HTERT RPE-1 (cell line): ENCODE data around the gene POU2F3.

Source experiments
- in situ Hi-C: fragments of 300-500 bp; cut with MboI; formaldehyde crosslinking; loops from 4 replicates; pipeline ENCODE4 v1.14.3; 2020; ENCODE audit warnings: low sequenced_read_pairs

Gene POU2F3

DNA sequence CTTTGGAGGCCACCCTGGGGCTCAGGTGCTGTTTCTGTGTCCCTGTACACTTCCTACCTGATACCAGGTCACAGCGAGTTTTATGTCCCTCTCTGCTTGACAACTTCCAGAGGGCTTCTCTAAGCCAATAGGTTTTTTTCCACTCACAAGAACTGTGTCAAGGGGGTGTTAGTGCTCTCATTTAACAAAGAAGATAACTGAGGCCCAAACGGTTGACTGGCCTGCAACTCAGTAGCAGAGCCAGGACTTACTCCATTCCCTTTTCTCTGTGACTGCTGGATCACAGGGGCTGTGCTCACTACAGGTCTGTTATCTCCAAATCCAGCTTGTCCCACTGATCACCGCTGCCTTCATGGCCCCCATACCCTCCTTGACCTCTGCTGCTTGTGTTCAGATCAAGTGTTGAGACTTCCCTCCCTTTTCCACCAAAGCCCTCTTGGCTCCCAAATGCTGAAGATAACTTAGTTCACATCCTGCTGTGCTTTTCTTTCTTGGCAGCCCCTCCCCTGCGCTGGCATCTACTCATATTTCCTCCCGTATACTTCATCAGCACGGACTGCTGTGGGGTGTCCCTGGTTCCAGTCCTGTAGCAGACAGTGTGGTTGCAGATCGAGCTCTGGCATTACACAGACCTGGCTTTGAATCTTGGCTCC is 41.3 kb downstream of the POU2F3 start:
- in situ Hi-C loops: no loop called here

DNA sequence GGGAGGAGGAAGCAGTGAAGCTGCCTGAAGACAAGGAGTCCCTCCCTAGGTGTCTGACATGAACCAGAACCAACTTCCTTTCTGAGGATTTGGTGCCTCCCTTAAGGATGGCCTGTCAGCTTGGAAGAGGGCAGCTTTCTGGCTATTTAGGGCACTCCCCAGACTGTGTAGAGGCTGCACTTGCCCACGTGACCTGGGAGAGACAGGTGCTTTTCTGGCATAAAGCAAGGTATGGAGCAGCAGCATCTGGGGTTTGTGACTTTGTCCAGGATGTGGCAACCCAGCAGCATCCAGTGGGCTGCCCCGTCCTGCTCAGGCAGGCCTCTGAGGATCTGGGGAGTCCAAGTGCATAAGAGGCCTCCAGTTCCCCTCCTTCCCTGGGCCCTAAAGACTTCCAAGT is 43.2 kb downstream of the POU2F3 start:
- in situ Hi-C loops: no loop called here

DNA sequence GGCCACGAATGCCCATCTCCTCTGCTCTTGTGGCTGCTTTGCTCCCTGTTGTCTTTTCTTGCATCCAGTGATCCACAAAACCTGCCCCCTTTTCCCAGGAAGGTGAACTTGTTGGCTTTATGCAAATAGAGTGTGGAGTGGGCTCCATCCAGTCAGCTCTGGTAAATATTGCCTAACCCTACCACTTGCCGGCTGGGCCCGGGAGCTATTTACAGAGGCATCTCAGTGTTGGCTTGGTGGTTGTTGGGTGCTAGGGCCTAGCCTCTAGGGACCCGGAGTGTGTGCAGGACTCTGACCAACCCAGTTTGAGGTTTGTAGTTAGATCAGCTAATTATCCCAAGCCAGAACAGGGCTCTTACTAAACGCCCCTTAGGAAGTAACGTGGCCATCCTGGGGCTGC is 44.3 kb downstream of the POU2F3 start:
- in situ Hi-C loops: no loop called here

DNA sequence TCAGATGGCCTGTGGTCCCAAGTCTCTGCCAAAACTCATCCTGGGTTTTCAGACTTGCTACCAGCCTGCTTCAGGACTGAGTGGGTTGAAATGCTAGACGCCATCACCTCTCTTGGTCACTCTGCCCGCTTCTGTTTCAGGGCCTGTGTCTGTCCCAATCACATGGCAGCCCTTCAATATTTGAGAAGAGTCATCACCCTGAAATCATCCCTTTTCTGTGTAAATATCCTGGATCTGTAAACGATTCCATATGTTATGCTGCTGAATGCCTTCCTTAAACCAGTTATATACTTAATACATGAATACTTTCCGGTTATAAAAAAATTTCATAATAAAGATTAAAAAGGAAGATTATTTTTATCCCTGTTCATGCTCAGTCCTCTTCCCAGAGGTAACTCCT is 45.3 kb downstream of the POU2F3 start:
- in situ Hi-C loops: no loop called here

DNA sequence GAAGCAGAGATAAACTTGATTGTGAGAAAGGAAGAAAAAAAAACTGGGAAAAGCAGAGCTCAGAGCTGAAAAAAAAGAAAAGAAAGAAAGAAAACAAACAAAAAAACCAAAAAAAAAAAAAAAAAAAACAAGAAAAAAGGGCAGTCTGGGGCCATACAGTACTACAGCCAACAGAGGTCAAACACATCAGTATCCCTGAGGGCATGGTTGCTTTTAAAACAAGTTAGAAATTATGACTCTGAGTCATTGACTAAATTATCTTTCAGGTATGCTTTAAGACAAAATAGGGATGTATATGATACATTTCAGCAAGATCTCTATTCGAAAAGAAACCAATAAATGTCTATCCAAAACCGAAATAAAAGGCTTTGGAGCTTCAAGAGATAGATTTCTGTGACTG is 48.1 kb downstream of the POU2F3 start:
- in situ Hi-C loops: no loop called here

DNA sequence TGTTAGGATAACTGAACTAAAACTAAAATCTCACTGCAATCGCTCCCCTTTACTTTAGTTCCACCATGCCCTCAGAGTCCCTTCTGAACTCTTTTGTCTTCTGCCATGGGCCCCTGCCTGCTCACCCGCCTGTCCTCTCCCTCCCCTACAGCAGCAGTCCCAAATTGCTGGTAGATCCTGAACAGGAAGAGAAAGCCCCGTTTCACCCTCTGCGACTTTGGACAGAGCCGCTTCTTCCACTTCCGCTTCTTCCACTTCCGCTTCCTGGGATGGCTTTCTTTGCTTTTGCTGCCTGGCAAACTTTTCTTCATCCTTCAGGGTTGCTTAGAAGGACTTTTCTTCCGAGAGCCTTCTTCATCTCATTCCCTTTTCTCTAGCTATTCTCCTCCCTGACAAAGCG is 49.5 kb downstream of the POU2F3 start:
- in situ Hi-C loops: no loop called here

DNA sequence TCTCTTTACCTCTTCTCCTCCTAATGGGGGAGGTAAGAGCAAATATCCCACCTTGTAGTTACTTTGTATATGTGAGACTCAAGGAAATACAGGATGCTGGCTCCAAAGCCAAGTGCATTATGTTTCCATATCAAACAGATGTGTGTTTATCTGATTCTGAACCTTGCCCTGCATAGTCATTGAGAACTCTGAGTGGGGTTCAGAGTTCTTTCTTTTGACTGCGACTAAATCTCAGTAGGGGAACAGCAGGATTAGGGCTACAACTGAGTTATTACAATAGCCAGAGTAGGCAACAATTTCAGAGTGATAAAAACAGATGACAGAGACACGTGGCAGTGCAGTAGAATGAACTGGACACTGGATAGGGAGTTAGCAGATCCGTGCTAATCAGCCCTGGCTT is 51.0 kb downstream of the POU2F3 start:
- in situ Hi-C loops: no loop called here

DNA sequence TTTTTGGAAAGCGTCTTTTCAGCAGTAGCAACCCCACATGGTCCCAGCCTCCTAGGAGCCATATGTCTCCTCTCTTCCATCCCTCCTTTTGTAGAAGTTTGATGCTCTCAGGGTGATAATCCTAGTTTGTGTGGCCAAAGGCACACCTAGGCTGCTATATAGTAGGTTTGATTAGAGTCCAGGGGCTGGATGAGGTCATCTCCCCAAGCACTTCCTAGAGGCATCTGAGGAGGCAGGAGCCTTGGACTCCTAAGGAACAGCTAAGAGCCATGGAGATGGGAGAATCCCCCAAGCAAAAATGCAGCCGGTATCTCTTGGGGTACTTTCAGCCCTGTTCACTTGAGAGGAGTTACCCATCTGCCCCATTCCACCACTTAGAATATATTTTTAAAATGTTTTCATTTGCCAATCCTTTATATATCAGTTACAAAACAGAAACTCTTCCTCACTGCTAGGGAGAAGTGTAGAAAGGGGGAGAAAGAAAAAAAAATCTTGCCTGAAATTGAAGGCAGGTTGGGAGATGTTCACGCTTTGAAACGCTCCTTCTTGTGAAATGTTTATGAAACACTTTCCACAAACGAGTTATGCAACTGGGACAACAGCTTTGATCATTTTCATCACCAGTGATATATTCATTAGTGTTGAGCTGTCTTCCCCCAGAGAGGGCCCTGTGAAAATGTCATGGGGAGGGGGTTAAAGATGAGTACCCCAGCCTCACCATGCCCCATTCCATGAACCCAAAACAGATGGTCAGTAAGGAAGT is 53.3 kb downstream of the POU2F3 start:
- in situ Hi-C loops: no loop called here

DNA sequence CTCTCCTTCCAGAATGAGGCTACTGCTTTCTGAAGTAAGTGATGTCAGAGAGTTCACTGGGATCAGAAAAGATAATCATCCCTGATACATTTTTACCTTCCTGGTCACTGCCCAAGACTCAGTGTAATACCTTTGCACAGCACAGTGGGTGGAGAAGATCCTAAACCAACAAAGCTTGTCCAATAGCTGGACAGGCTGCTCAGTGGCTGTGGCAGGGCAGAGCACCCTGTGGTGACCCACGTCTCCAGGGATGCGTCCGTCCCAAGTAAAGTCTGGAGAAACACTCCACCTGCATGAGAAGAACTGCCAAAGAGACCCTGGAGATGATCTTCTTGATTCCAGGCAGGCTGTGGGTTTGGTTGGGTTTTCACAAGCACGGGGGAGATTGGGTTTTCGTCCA is 54.2 kb downstream of the POU2F3 start:
- in situ Hi-C loops: no loop called here

DNA sequence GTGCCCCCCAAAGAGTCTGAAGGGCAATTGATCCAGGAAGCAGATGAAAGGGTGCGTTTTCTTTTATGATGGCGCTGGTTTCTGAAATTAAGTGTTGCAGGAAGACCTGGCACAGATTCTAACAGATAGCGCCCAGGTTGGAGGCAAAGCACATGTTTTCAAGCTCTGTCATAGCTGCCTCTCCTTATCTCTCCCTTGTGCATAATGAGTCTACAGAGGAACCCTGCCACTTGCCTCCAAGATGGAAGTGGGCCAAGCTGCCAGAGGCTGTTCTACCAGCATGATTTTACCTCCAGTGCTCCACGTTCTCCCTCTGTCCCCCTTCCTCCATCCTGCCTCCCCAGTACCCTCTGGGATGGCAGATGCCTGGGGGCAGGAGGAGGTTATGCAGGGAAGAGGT is 55.2 kb downstream of the POU2F3 start:
- in situ Hi-C loops: no loop called here

DNA sequence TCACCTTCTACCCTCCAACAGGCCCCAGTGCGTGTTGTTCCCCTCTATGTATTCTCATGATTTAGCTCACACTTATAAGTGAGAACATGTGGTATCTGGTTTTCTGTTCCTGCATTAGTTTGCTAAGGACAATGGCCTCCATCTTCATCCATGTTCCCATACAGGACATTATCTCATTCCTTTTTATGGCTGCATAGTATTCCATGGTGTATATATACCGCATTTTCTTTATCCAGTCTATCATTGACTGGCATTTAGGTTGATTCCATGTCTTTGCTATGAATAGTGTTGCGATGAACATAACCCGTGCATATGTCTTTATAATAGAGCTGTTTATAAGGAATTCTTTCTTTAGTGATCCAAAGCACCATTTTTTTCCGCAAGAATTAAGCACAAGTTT is 56.6 kb downstream of the POU2F3 start:
- in situ Hi-C loops: no loop called here

DNA sequence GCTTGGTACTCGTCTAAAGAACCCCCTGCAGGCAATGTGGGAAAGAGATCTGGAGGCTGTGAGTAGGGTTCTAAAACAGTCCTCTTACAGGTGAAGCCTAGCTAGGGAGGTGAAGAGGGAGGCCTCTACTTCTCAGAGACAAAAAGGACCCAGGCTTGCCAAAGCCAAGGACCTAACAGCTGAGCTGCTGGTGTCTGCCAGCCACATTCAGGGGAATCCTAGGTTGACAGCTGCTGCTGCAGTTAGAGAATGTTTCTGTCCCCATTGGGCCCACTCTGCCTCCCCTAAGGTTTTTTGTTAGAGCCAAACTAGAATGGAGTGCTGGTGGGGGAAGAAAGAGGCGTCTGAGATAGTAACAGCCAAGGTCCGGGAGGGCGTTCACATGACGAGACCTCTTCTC is 58.5 kb downstream of the POU2F3 start:
- in situ Hi-C loops: no loop called here

DNA sequence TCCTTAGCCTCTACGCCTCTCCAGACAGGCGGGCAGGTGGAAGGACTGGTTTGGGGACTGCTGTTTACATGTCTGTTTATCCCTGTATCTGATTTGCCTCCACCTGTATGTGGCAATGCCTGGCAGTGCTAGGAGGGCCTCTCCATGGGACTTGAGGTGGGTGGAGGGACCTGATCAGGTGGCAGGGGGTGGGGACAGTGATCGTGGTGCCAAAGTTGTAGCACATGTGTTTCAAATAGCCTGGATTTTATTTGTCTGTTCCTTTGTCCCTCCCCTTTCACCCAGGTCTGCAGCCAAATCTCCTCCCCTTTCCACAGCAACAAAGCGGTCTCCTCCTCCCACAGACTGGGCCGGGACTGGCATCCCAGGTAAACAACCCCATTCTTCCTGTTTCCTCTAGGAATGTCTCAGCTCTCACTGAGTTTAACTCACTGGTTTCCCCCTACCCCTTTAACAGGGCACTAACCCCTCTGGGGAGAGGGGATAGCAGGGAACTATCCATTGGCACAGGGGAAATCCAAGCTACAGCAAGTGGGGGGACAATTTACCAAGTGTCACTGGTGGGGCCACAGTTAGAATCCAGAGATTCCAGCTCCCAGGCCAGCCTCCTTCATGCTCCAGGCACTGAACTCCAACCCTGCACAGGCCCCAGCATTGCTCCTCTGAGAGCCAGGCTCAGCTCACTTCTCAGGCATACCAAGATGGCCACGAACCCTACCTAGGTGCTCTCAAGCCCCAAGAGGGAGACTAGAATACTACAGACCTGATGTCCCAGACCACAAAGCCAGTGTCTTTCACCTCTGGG is 62.3 kb downstream of the POU2F3 start:
- in situ Hi-C loops: no loop called here

DNA sequence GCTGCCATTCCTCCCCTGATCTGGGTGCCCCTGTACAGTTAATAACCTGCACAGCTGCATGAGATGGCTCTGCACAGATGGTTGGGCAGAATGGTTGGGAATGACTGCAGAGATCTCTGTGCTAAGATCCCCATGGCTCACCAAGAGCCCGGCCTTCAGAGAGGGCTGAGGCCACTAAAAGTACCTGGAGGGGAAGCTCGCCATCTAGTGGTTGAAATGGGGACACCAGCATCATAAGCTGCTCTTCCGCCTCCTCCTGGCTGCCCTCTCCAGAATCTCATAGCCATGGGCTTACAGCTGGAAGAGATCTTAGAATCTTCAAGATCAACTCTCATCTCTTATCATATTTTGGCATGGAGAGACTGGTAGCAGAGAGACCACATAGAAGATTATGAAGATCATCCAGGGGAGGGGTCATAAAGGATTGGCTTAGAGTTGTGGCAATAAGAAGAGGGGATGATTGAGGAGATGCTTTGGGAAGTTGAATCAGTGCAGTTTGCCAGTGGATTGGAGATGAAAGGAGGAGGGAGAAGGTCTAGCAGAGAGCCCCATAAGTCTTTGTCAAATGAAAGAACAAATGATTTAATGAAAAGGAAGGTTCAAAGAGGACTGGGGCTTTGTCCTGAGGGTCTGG is 63.2 kb downstream of the POU2F3 start:
- in situ Hi-C loops: no loop called here

DNA sequence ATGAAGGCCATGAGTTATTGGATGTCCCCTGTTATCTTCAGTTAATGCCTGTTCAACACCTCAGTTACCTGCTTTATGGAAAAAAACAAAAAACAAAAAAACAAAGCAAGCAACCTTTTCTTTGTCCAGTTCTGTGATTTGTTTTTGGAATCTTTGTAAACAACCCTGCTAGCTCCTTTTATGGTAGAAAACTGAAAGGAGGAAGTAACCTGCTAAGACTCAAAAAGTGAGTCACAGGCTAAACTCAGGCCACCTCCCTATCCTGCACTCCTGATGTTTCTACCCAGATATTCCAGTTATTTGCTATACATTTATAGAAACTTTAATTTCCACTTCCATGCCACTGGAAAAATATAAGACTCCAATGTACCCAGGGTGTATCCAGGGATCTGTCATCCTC is 64.6 kb downstream of the POU2F3 start:
- in situ Hi-C loops: no loop called here

DNA sequence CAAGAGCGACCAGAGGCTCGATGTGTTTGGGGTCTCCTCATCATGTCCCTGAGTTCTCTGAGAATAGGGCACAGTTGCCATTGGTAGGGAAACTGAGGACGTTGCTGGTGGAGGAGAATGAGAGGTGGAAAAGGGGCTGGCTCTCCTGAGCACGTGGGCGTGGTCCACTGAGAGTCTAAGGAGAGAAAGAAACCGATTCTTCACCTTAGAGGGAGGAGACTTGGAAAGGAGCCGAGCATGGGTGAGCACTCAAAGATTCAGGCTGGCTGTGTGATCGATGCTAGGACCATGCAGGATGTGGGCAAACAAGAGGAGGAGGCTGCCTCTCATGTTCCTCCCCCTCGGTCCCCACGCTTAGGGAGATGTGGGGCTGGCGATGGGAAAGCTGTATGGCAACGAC is 65.3 kb downstream of the POU2F3 start:
- in situ Hi-C loops: no loop called here

DNA sequence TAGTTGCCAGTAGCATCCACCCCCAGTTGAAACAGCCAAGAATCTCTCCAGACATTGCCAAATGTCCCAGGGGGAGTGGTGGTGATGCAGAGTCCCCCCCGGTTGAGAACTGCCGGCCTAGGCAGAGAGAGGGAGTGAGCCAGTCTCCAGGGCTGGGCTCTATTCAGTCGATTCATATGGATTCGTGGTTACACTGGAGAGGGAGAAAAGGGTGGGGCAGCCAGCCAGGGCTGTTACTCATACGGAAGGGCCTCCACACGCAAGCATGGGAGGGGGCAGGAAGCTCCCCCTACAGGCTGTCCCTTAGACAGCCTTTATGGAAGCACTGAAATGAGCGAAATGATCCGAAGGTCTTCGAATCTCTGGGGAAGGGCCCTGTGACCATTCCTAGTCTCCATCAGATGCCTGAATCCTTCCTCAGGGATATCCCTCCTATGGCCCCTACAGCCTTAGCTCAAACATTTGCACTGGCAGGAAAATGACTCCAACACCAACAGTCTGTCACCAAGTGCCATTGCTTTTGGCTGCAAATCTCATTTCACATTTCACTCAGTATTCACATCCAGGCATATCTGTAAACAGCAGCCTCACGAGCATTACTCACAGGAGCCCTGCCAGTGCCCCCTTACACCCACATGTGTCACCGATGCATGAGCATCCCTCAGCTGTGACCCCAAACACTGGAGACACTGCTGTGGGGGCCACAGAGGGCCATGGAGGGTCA is 66.7 kb downstream of the POU2F3 start:
- in situ Hi-C loops: no loop called here

DNA sequence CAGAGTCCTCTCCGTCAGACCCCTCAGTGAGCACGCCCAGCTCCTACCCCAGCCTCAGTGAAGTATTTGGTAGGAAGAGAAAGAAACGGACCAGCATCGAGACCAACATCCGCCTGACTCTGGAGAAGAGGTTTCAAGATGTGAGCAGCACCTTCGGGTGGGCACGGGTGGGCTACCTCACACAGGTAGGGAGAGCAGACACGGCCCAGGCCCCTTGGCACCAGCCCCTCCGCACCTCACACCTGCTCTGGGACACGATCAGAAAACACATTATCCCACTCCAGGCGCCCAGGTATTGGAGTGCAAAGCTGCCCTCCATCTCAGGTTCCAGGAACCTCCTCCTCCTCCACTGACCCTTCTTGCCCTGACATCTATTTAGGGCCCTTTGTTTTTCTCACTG is 67.5 kb downstream of the POU2F3 start:
- in situ Hi-C loops: no loop called here

DNA sequence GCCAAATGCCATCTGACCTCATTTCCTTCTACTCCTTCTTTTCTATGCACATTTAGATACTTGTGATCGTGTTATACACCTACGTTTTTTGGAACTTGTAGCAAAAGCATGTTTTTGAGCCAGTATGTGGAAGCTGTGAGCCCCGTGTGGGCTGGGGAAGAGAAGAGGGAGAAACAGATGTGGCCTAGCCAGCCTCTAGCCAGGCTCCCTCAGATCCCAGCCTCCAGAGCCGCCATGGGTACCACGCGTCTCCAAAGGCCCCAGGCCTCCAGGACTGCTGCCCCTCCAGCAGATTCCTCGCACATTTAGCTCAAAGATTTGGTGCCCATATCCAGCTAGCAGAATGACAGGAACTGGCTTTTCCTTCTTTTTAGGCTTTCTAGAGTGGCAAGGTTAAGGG is 68.1 kb downstream of the POU2F3 start:
- in situ Hi-C loops: no loop called here

DNA sequence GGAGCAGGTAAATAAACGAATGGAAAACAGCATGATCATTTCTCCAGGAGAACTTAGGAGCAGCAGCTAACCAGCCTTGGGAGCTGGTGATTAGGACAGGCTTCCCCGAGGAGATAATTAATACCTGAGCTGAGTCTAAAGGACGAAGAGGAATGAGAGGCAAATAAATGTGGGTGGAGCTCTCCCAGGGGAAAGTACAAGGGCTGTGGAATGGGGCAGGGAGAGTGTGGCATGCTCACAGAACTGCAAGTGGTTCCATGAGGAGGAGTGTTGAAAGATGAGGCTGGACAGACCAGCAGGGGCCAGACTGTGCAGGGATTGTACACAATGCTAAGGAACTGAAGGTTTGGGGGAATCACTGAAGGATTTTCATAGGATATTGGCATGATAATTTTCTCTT is 70.9 kb downstream of the POU2F3 start:
- in situ Hi-C loops: no loop called here

DNA sequence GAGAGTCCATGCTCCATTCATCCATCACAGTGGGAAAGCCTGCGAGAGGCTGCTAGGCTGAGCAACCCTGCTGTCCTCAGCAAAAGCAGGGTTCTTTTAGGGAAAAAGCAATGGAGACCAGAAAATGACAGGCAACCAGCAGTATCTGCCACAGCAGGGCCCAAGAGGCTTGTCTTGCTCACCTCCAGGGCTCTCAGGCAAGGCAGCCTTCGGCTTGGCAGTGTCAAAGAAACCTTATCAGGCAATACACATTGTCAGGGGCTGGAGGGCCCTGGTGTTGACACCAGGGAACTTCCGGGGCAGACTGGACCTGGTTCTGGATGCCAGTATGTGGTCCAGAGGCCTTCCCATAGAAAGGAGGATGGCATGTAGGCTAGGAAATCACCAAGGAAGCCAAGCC is 74.9 kb downstream of the POU2F3 start:
- in situ Hi-C loops: no loop called here
